IMR-90 (cell line): ENCODE data around the gene QPRT. TPM values are rescaled to one million over a fixed set of nuclear protein-coding genes. Genes with fewer than 3 reads are reported as not detected.

Experiments used
- ATAC-seq: fragments of 200-7000 bp; cut with Tn5 transposase; 2 replicates; pipeline ENCODE4 v1.9.1; 2020; ENCODE audit warnings: low read depth, mild to moderate bottlenecking, moderate library complexity
- BruUV-seq: library from RNA; stranded (reverse); fragments of 400-500 nt; replicated peaks from 2 replicates; lab custom pipeline; 2021; lab: Mats Ljungman, UMichigan
- CTCF ChIA-PET: fragments of 300-600 bp; formaldehyde crosslinking; extraction: SDS; loops from one replicate; lab custom pipeline; 2021; ENCODE audit warnings: antibody characterized with exemption; lab: Yijun Ruan, JAX
- POLR2A ChIA-PET: fragments of 300-600 bp; sonication (Branson Sonifier 250); formaldehyde crosslinking; loops from one replicate; lab custom pipeline; 2022; ENCODE audit warnings: antibody characterized with exemption; ENCODE audit not compliant: unreplicated experiment; lab: Charles Lee
- DNase-seq: peaks from one replicate; pipeline ENCODE4 v3.0.0; 2013
- H2AFZ ChIP-seq: replicated peaks from 2 replicates; pipeline ENCODE3; 2013; ENCODE audit warnings: low read length, mild to moderate bottlenecking; ENCODE audit not compliant: poor library complexity
- H2AK5ac ChIP-seq: 2 replicates; pipeline ENCODE4 v1.6.1; 2013; ENCODE audit warnings: low read depth, low read length, inconsistent platforms
- H2AK9ac ChIP-seq: replicated peaks from 2 replicates; pipeline ENCODE3; 2013; ENCODE audit warnings: mild to moderate bottlenecking, low read depth, low read length, moderate library complexity; ENCODE audit not compliant: poor library complexity
- H2BK120ac ChIP-seq: 2 replicates; pipeline ENCODE4 v1.6.1; 2013; ENCODE audit warnings: low read depth, low read length, inconsistent platforms
- H2BK15ac ChIP-seq: 3 replicates; pipeline ENCODE4 v1.6.1; 2013; ENCODE audit warnings: low read depth, low read length, inconsistent platforms
- H2BK20ac ChIP-seq: 2 replicates; pipeline ENCODE4 v1.6.1; 2013; ENCODE audit warnings: low read depth, mild to moderate bottlenecking, inconsistent platforms, low read length, moderate library complexity
- H2BK5ac ChIP-seq: 2 replicates; pipeline ENCODE4 v1.6.1; 2013; ENCODE audit warnings: mild to moderate bottlenecking, low read depth, low read length, inconsistent platforms; ENCODE audit not compliant: poor library complexity, severe bottlenecking
- H3K14ac ChIP-seq: replicated peaks from 2 replicates; pipeline ENCODE4 v1.6.1; 2013; ENCODE audit warnings: low read depth, low read length, inconsistent platforms
- H3K18ac ChIP-seq: 2 replicates; pipeline ENCODE4 v1.6.1; 2013; ENCODE audit warnings: low read depth, low read length, control low read depth
- H3K23ac ChIP-seq: 2 replicates; pipeline ENCODE4 v1.6.1; 2013; ENCODE audit warnings: low read depth, low read length, inconsistent platforms
- H3K27ac ChIP-seq: 2 replicates; pipeline ENCODE4 v1.5.1; 2013; ENCODE audit warnings: mild to moderate bottlenecking, control low read depth, low read length; ENCODE audit not compliant: insufficient read depth
- H3K27me3 ChIP-seq: 2 replicates; pipeline ENCODE4 v1.6.1; 2013; ENCODE audit warnings: low read length; ENCODE audit not compliant: control insufficient read depth, insufficient read depth
- H3K36me3 ChIP-seq: 2 replicates; pipeline ENCODE4 v1.6.1; 2013; ENCODE audit warnings: low read length, mixed read lengths; ENCODE audit not compliant: control insufficient read depth, insufficient read depth
- H3K4ac ChIP-seq: 2 replicates; pipeline ENCODE4 v1.6.1; 2013; ENCODE audit warnings: low read depth, low read length, inconsistent platforms
- H3K4me1 ChIP-seq: 2 replicates; pipeline ENCODE4 v1.6.1; 2013; ENCODE audit warnings: low read length, mixed read lengths; ENCODE audit not compliant: control insufficient read depth, insufficient read depth
- H3K4me2 ChIP-seq: 2 replicates; pipeline ENCODE4 v1.6.1; 2013; ENCODE audit warnings: low read depth, mild to moderate bottlenecking, control low read depth, low read length, moderate library complexity
- H3K4me3 ChIP-seq: 2 replicates; pipeline ENCODE4 v1.5.1; 2013; ENCODE audit warnings: low read depth, mild to moderate bottlenecking, control low read depth, low read length, moderate library complexity; ENCODE audit not compliant: insufficient read depth
- H3K56ac ChIP-seq: 2 replicates; pipeline ENCODE4 v1.6.1; 2013; ENCODE audit warnings: low read length, inconsistent platforms; ENCODE audit not compliant: insufficient read depth; ENCODE audit errors: extremely low read depth
- H3K79me1 ChIP-seq, 2 experiments: 2 replicates each; pipeline ENCODE4 v1.6.1; 2013; ENCODE audit warnings: low read length in 2 of 2, inconsistent platforms in 1 of 2, low read depth in 1 of 2
- H3K9ac ChIP-seq: 2 replicates; pipeline ENCODE4 v1.6.1; 2013; ENCODE audit warnings: low read depth, low read length, control low read depth
- H3K9me1 ChIP-seq: 2 replicates; pipeline ENCODE4 v1.6.1; 2013; ENCODE audit warnings: low read length, inconsistent platforms; ENCODE audit not compliant: insufficient read depth
- H3K9me3 ChIP-seq: 2 replicates; pipeline ENCODE4 v1.6.1; 2013; ENCODE audit warnings: low read length; ENCODE audit not compliant: control insufficient read depth, insufficient read depth
- H4K20me1 ChIP-seq: 2 replicates; pipeline ENCODE4 v1.6.1; 2013; ENCODE audit warnings: low read length, inconsistent platforms; ENCODE audit not compliant: insufficient read depth
- H4K5ac ChIP-seq: 2 replicates; pipeline ENCODE4 v1.6.1; 2013; ENCODE audit warnings: mild to moderate bottlenecking, low read depth, low read length, control low read depth
- H4K8ac ChIP-seq, 2 experiments: 2 replicates each; pipeline ENCODE4 v1.6.1; 2013; ENCODE audit warnings: low read depth in 2 of 2, low read length in 2 of 2, control low read depth in 1 of 2, inconsistent platforms in 1 of 2
- H4K91ac ChIP-seq: 2 replicates; pipeline ENCODE4 v1.6.1; 2013; ENCODE audit warnings: low read depth, low read length, inconsistent platforms; ENCODE audit not compliant: insufficient read depth
- BHLHE40 ChIP-seq: fragments of 150-350 bp; IDR thresholded peaks from 2 replicates; pipeline ENCODE4 v1.6.1; 2016; ENCODE audit warnings: mild to moderate bottlenecking, low read depth, low read length
- CEBPB ChIP-seq: IDR thresholded peaks from 2 replicates; pipeline ENCODE4 v1.6.1; 2012; ENCODE audit warnings: low read depth, low read length, improper control_type of control experiment
- CHD1 ChIP-seq: IDR thresholded peaks from 2 replicates; pipeline ENCODE4 v1.6.1; 2012; ENCODE audit warnings: low read depth, low read length, improper control_type of control experiment
- ELK1 ChIP-seq: fragments of 150-350 bp; IDR thresholded peaks from 2 replicates; pipeline ENCODE4 v1.6.1; 2016; ENCODE audit warnings: low read depth, mild to moderate bottlenecking, low read length, moderate library complexity, borderline replicate concordance
- MXI1 ChIP-seq: IDR thresholded peaks from 2 replicates; pipeline ENCODE4 v1.6.1; 2012; ENCODE audit warnings: low read depth, mild to moderate bottlenecking, low read length, moderate library complexity, borderline replicate concordance
- NFE2L2 ChIP-seq: fragments of 150-350 bp; IDR thresholded peaks from 2 replicates; pipeline ENCODE4 v1.6.1; 2016; ENCODE audit warnings: low read depth, mild to moderate bottlenecking, low read length
- POLR2A ChIP-seq: IDR thresholded peaks from 2 replicates; pipeline ENCODE4 v1.6.1; 2012; ENCODE audit warnings: mild to moderate bottlenecking, low read depth, low read length
- RAD21 ChIP-seq: IDR thresholded peaks from 2 replicates; pipeline ENCODE4 v1.6.1; 2012; ENCODE audit warnings: low read length, improper control_type of control experiment
- RCOR1 ChIP-seq: IDR thresholded peaks from 2 replicates; pipeline ENCODE4 v1.6.1; 2012; ENCODE audit warnings: mild to moderate bottlenecking, low read length, improper control_type of control experiment; ENCODE audit not compliant: insufficient replicate concordance
- RFX5 ChIP-seq: IDR thresholded peaks from 2 replicates; pipeline ENCODE4 v1.8.0; 2012; ENCODE audit warnings: low read depth, mild to moderate bottlenecking, low read length, moderate library complexity
- SMC3 ChIP-seq: fragments of 150-350 bp; IDR thresholded peaks from 2 replicates; pipeline ENCODE4 v1.6.1; 2016; ENCODE audit warnings: low read depth, mild to moderate bottlenecking, antibody characterized with exemption, low read length, moderate library complexity
- USF2 ChIP-seq: fragments of 150-350 bp; IDR thresholded peaks from 2 replicates; pipeline ENCODE4 v1.6.1; 2017; ENCODE audit warnings: mild to moderate bottlenecking, antibody characterized with exemption, low read length, low read depth
- WGBS, 2 experiments: methylation state at CpG; one replicate each; pipeline versions ENCODE4 v1.1.5 to v1.1.7; 2013; ENCODE audit warnings: missing lambda C conversion rate in 2 of 2; ENCODE audit not compliant: insufficient read length in 1 of 2; ENCODE audit errors: extremely low coverage in 2 of 2; 5-methylcytosine and 5-hydroxymethylcytosine counted together
- dilution Hi-C: fragments of 300-500 bp; cut with HindIII; formaldehyde crosslinking; loops from one replicate; pipeline ENCODE4 v1.14.3; 2018; ENCODE audit warnings: low sequenced_read_pairs; ENCODE audit not compliant: unreplicated experiment
- in situ Hi-C: fragments of 300-500 bp; cut with MboI; formaldehyde crosslinking; loops from 3 replicates; pipeline ENCODE4 v1.14.3; 2019; ENCODE audit warnings: low sequenced_read_pairs, inconsistent platforms, mixed read lengths
- intact Hi-C: fragments of 100-400 bp; cut with micrococcal nuclease; formaldehyde crosslinking; loops from 2 replicates; pipeline ENCODE4 v1.10.0; 2022
- polyA plus RNA-seq, 3 experiments: library from polyadenylated mRNA; depleted of rRNA; stranded (reverse); fragments of >200 nt; gene quantifications; 2 replicates each; pipeline ENCODE4 v1.2.3, GENCODE V29; 2012; ENCODE audit warnings: low replicate concordance in 1 of 3
- total RNA-seq: library from RNA; depleted of rRNA; stranded (reverse); fragments of >200 nt; gene quantifications from 2 replicates; pipeline ENCODE4 v1.2.3, GENCODE V29; 2012

Gene QPRT
- total and polyA plus RNA-seq, 2 of the 4 experiments (the other 2 are of a cell fraction) = 3.4 to 6.3 TPM

GRCh38 chr16:29717113-29717512, 38.1 kb downstream of the QPRT start:
- no peaks in the 10 kb centered on the region for H3K79me1 ChIP-seq
- DNase-seq = no peak
- no peak overlapping the region for H2BK5ac ChIP-seq
- H3K4me3 ChIP-seq = no peak overlapping the region
- no peak overlapping the region for H3K18ac ChIP-seq
- H3K9me3 ChIP-seq = no peaks in the 10 kb centered on the region
- H2BK20ac ChIP-seq = no peak overlapping the region
- H3K14ac ChIP-seq = no peak overlapping the region
- ChIA-PET POLR2A (no interaction called here), CTCF (interaction anchor here (0.8 kb wide), 1 partner anchor 12 kb away, joined by 8 read pairs; no protein-coding TSS in a partner anchor)
- dilution Hi-C loops = no loop called here
- H2AFZ ChIP-seq = no peak overlapping the region
- peaks cover 2% of the 10 kb centered on the region for H3K27me3 ChIP-seq
- no peak overlapping the region for H4K91ac ChIP-seq
- H3K4me1 ChIP-seq = peaks cover 1% of the 10 kb centered on the region; the same call in 1 of the 2 replicates
- no TSS peak for BruUV-seq
- H4K20me1 ChIP-seq = no peaks in the 10 kb centered on the region
- no peak overlapping the region for H2AK9ac ChIP-seq
- H3K27ac ChIP-seq = no peak overlapping the region
- H2AK5ac ChIP-seq = no peak overlapping the region
- in situ Hi-C loops = no loop called here
- H3K9ac ChIP-seq = no peak overlapping the region
- ATAC-seq = no peak
- H2BK15ac ChIP-seq = no peak overlapping the region
- no peak overlapping the region for H3K23ac ChIP-seq
- no peak overlapping the region for H4K5ac ChIP-seq
- intact Hi-C loops = no loop called here
- TF ChIP-seq RFX5 = no peak
- TF ChIP-seq SMC3 = no peak
- no peak for TF ChIP-seq RCOR1
- no peak for TF ChIP-seq RAD21
- TF ChIP-seq MXI1 = no peak
- TF ChIP-seq ELK1 = no peak
- TF ChIP-seq CHD1 = no peak
- no peak for TF ChIP-seq CEBPB
- no peak for TF ChIP-seq POLR2A
- no peak for TF ChIP-seq BHLHE40
- no peak for TF ChIP-seq NFE2L2
- no peak for TF ChIP-seq USF2
- H3K4ac ChIP-seq = no peak overlapping the region
- no peak overlapping the region for H3K4me2 ChIP-seq
- H2BK120ac ChIP-seq = no peak overlapping the region
- no peaks in the 10 kb centered on the region for H3K9me1 ChIP-seq
- WGBS, 2 experiments = 80% methylated on average over 4 of the region's 7 CpGs; no CpG with 5 or more reads in 1 of the 2 experiments
- H3K36me3 ChIP-seq = no peaks in the 10 kb centered on the region
- H4K8ac ChIP-seq = no peak overlapping the region
- H3K56ac ChIP-seq = no peak overlapping the region
